GM21619 (cell line): ENCODE measurements around the gene PYGB.
"Not testable (repeated sequence)": the region's sequence is repeated elsewhere in the genome, so short reads cannot be mapped to it uniquely, and the experiment has no call there.

Experiments used
- ATAC-seq: cut with Tn5 transposase; IDR thresholded peaks from one replicate; pipeline ENCODE4 v1.9.1; 2021; ENCODE audit not compliant: unreplicated experiment

Gene PYGB

GRCh38 chr20:25325997-25326396, 78.1 kb downstream of the PYGB start:
- no peak for ATAC-seq

GRCh38 chr20:25327521-25328235, 79.8 kb downstream of the PYGB start:
- no peak for ATAC-seq

GRCh38 chr20:25328954-25329498, 81.1 kb downstream of the PYGB start:
- no peak for ATAC-seq

GRCh38 chr20:25334972-25335371, 87.1 kb downstream of the PYGB start:
- not testable (repeated sequence) for ATAC-seq

GRCh38 chr20:25336561-25337422, 88.9 kb downstream of the PYGB start:
- ATAC-seq, result no peak

- ATAC-seq, result no peak
Observed at GRCh38 chr20:25338112-25339023, 90.5 kb downstream of the PYGB start.

GRCh38 chr20:25339608-25340007, 91.7 kb downstream of the PYGB start:
- ATAC-seq, result no peak

- ATAC-seq, result no peak
Observed at GRCh38 chr20:25340380-25340779, 92.5 kb downstream of the PYGB start.

- ATAC-seq, result no peak
Observed at GRCh38 chr20:25341716-25342680, 94.1 kb downstream of the PYGB start.

GRCh38 chr20:25344634-25345033, 96.7 kb downstream of the PYGB start:
- no peak for ATAC-seq

GRCh38 chr20:25345721-25346120, 97.8 kb downstream of the PYGB start:
- ATAC-seq, result no peak

- no peak for ATAC-seq
Observed at GRCh38 chr20:25346349-25346748, 98.5 kb downstream of the PYGB start.
